Jurkat, Clone E6-1 (cell line): ENCODE measurements around the gene TMEM221. TPM values are rescaled to one million over a fixed set of nuclear protein-coding genes. Genes with fewer than 3 reads are reported as not detected.
A peak's percentile ranks its signal among the peaks of the same experiment; 100 is the strongest.

Experiments used
- DNase-seq: peaks from one replicate; pipeline ENCODE4 v3.0.0-alpha.2; 2011; ENCODE audit warnings: low read depth, low spot score
- H3K4me3 ChIP-seq: 2 replicates; pipeline ENCODE4 v1.5.1; 2011; ENCODE audit warnings: mild to moderate bottlenecking, low read length, control low read depth, moderate library complexity
- polyA plus RNA-seq: library from polyadenylated mRNA; unstranded; fragments of >200 nt; gene quantifications from one replicate; pipeline ENCODE4 v1.2.1, GENCODE V29; 2012; ENCODE audit warnings: missing spikeins; ENCODE audit not compliant: insufficient read length, insufficient read depth

Gene TMEM221
- not detected for polyA plus RNA-seq

- no peak within 1 kb of the TSS for H3K4me3 ChIP-seq
- DNase-seq: no peak
These were observed at the start of gene TMEM221 for GRCh38 chr19:17448131-17448967. Gene TMEM221 (minus strand): TSS chr19:17448668. CDS start chr19:17448462, 206 bp downstream.

GRCh38 chr19:17497149-17497798, 48.8 kb upstream of the TMEM221 start:
- no peak overlapping the region for H3K4me3 ChIP-seq
- no peak for DNase-seq

GRCh38 chr19:17496337-17496997, 48.0 kb upstream of the TMEM221 start:
- peak overlapping the region; percentile 27 for H3K4me3 ChIP-seq
- DNase-seq: peak; percentile 81

GRCh38 chr19:17495639-17496296, 47.3 kb upstream of the TMEM221 start:
- H3K4me3 ChIP-seq: no peak overlapping the region
- DNase-seq: no peak

GRCh38 chr19:17491287-17491686, 42.8 kb upstream of the TMEM221 start:
- no peak for DNase-seq
- no peak overlapping the region for H3K4me3 ChIP-seq

GRCh38 chr19:17490411-17490810, 41.9 kb upstream of the TMEM221 start:
- DNase-seq: no peak

GRCh38 chr19:17489392-17490030, 41.0 kb upstream of the TMEM221 start:
- no peak overlapping the region for H3K4me3 ChIP-seq
- no peak for DNase-seq

More at GRCh38 chr19:17490411-17490810, 41.9 kb upstream of the TMEM221 start:
- H3K4me3 ChIP-seq: no peak overlapping the region

- no peak overlapping the region for H3K4me3 ChIP-seq
- DNase-seq: peak; percentile 50
These were observed 40.3 kb upstream of the TMEM221 start for GRCh38 chr19:17488593-17489391.

GRCh38 chr19:17487284-17488121, 39.0 kb upstream of the TMEM221 start:
- DNase-seq: no peak
- no peak overlapping the region for H3K4me3 ChIP-seq

GRCh38 chr19:17486545-17487240, 38.2 kb upstream of the TMEM221 start:
- H3K4me3 ChIP-seq: no peak overlapping the region
- DNase-seq: no peak

- H3K4me3 ChIP-seq: no peak overlapping the region
- DNase-seq: no peak
These were observed 36.2 kb upstream of the TMEM221 start for GRCh38 chr19:17484520-17485185.

- no peak for DNase-seq
- H3K4me3 ChIP-seq: no peak overlapping the region
These were observed 35.1 kb upstream of the TMEM221 start for GRCh38 chr19:17483605-17484002.

- no peak overlapping the region for H3K4me3 ChIP-seq
- no peak for DNase-seq
These were observed 34.6 kb upstream of the TMEM221 start for GRCh38 chr19:17482877-17483604.

GRCh38 chr19:17481986-17482385, 33.5 kb upstream of the TMEM221 start:
- H3K4me3 ChIP-seq: no peak overlapping the region
- no peak for DNase-seq

- no peak overlapping the region for H3K4me3 ChIP-seq
- DNase-seq: no peak
These were observed 30.9 kb upstream of the TMEM221 start for GRCh38 chr19:17479325-17479791.
